Effector memory CD4-positive, alpha-beta T cell (primary cell): ENCODE data around the gene KCTD15.

ENCODE experiments used
- DNase-seq, 3 donors: peaks; one replicate each; pipeline ENCODE4 v3.0.0-alpha.2; 2020
- H3K27ac ChIP-seq: 2 replicates; pipeline ENCODE4 v1.7.0; 2013; ENCODE audit warnings: mild to moderate bottlenecking, low read length, moderate library complexity; ENCODE audit not compliant: insufficient read depth, poor library complexity, severe bottlenecking
- H3K27me3 ChIP-seq: replicated peaks from 2 replicates; pipeline ENCODE4 v1.7.0; 2013; ENCODE audit warnings: mild to moderate bottlenecking, low read length; ENCODE audit not compliant: insufficient read depth, control insufficient read depth, poor library complexity, severe bottlenecking
- H3K36me3 ChIP-seq: 2 replicates; pipeline ENCODE4 v1.7.0; 2013; ENCODE audit warnings: mild to moderate bottlenecking, low read length, moderate library complexity; ENCODE audit not compliant: control insufficient read depth, insufficient read depth
- H3K4me1 ChIP-seq: 2 replicates; pipeline ENCODE4 v1.7.0; 2013; ENCODE audit warnings: low read length, mild to moderate bottlenecking; ENCODE audit not compliant: control insufficient read depth, insufficient read depth, poor library complexity, severe bottlenecking
- H3K4me3 ChIP-seq: 2 replicates; pipeline ENCODE4 v1.7.0; 2013; ENCODE audit warnings: low read length, low read depth, mild to moderate bottlenecking; ENCODE audit not compliant: insufficient read depth, poor library complexity, severe bottlenecking
- H3K9me3 ChIP-seq: 2 replicates; pipeline ENCODE4 v1.7.0; 2013; ENCODE audit warnings: mild to moderate bottlenecking, low read length, moderate library complexity; ENCODE audit not compliant: control insufficient read depth

KCTD15 gene

GRCh38 chr19:33841685-33842084 lies 45.0 kb downstream of the KCTD15 start:
- H3K27me3 ChIP-seq = no peaks in the 10 kb centered on the region
- no peak for DNase-seq

GRCh38 chr19:33844478-33844877 lies 47.8 kb downstream of the KCTD15 start:
- no peaks in the 10 kb centered on the region for H3K4me1 ChIP-seq
- H3K27ac ChIP-seq = no peak overlapping the region
- no peak for DNase-seq
- H3K27me3 ChIP-seq = no peaks in the 10 kb centered on the region
- H3K9me3 ChIP-seq = no peaks in the 10 kb centered on the region
- H3K4me3 ChIP-seq = no peak overlapping the region
- H3K36me3 ChIP-seq = no peaks in the 10 kb centered on the region

More at GRCh38 chr19:33841685-33842084, 45.0 kb downstream of the KCTD15 start:
- H3K9me3 ChIP-seq = no peaks in the 10 kb centered on the region
- H3K4me3 ChIP-seq = no peak overlapping the region
- no peaks in the 10 kb centered on the region for H3K36me3 ChIP-seq
- H3K27ac ChIP-seq = no peak overlapping the region
- H3K4me1 ChIP-seq = no peaks in the 10 kb centered on the region

DNA sequence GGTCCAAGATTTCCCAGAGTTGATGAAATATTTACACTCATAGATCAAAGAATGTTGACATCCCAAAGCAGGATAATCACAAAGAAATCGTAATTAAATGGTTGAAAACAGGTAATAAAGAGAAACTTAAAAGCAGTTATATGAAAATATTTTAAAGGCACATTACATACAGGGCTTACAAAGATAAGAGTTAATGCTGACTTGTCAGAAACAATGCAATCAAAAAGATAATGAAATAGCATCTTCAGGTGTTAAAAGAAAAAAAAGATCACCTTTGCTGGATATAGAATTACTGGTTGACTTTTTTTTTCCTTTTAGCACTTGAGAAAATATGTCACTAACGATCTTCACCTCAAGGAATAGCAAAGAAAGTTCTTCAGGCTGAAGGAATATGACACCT lies 48.8 kb downstream of the KCTD15 start:
- Histone ChIP-seq H3K9me3 (no peaks in the 10 kb centered on the region), H3K4me3 (no peak overlapping the region), H3K36me3 (no peaks in the 10 kb centered on the region), H3K27ac (no peak overlapping the region), H3K4me1 (no peaks in the 10 kb centered on the region), H3K27me3 (no peaks in the 10 kb centered on the region)
- DNase-seq = no peak

DNA sequence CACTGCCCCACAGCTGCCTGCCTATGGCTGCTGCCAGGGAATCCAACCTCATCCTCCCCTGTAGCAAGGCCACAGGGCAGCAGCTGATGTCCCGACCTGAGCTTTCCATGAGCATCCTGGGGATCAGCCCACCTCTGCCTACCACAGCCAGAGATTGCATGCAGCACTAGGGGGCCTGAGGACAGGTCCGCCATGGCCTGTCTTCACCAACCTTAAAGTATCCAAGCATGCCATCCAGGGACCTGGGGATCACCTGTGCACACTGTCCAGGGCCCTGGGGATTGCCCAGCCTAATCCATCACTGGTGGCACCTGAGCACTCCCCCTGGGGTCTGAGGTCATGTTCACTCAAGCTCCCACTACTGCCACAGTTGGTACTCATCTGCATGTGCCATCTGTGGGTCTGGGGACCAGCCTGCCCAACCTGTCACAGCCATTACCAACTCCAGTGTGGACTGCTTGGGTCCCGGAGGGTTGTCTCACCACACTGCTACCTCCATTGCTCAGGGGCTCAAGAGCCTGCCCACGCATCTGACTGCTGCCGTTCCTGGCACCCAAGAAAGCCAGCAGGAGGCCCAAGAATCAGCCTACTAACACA lies 53.0 kb downstream of the KCTD15 start:
- no peaks in the 10 kb centered on the region for H3K9me3 ChIP-seq
- H3K36me3 ChIP-seq = no peaks in the 10 kb centered on the region
- no peaks in the 10 kb centered on the region for H3K4me1 ChIP-seq
- no peak for DNase-seq
- no peak overlapping the region for H3K27ac ChIP-seq
- H3K4me3 ChIP-seq = no peak overlapping the region
- no peaks in the 10 kb centered on the region for H3K27me3 ChIP-seq

DNA sequence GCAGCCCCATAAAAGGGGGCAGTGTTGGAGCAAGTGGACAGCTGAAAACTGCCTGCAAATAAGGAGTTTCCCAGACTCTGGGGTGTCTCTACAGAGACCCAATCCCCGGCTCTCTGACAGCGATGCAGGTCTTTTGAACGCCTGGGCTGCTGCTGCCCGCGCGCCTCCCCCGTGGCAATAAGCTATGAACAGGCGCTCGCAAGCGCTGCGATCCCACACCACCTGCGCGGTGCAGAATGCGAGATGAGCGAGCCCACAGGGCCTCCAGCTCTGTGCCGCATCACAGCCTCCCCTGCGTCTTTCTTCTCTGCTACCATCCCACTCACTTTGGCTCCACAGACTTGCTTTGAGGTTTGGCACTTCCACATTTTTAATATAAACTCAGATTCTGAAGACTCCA lies 62.3 kb downstream of the KCTD15 start:
- Histone ChIP-seq H3K27me3 (no peaks in the 10 kb centered on the region), H3K36me3 (no peaks in the 10 kb centered on the region), H3K9me3 (no peaks in the 10 kb centered on the region), H3K27ac (no peak overlapping the region), H3K4me3 (no peak overlapping the region), H3K4me1 (no peaks in the 10 kb centered on the region)
- no peak for DNase-seq

DNA sequence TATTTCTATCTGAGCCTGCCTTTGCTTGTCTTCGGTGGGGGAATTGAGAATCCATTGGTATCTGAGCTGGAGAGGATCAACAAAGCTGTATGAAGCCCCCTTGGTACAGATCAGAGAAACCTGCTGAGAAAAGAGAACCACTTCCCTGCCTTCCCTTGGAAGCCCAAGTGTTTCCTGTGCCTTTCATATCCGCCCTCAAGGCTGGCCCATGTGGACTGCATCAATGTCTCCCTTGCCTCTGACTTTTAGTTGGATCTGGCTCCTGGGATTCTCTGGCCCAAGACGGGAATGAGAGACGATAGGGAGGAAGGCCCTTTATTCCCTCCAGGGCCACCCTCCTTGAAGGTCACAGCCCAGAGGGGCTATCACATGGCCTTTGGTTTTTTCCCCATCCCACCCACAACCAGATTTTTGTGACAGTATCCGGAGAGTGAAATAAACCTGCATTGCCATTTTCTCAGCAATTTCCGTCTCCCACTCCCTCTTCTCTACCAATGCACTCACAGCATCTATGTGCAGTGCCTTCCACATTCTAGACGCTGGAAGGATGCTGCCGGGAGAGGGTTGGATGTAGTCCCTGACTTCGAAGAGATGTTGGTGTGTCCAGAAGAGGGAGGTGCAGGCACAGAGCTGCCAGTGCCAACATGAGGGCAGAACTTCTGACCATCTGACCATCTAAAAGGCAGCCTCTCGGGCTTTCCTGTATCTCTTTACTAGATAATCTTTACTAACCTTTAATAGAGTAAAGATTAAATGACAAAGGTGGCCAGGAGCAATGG lies 63.8 kb downstream of the KCTD15 start:
- Histone ChIP-seq H3K27ac (no peak overlapping the region), H3K27me3 (no peaks in the 10 kb centered on the region), H3K36me3 (no peaks in the 10 kb centered on the region), H3K9me3 (no peaks in the 10 kb centered on the region), H3K4me1 (no peaks in the 10 kb centered on the region), H3K4me3 (no peak overlapping the region)
- DNase-seq = no peak

DNA sequence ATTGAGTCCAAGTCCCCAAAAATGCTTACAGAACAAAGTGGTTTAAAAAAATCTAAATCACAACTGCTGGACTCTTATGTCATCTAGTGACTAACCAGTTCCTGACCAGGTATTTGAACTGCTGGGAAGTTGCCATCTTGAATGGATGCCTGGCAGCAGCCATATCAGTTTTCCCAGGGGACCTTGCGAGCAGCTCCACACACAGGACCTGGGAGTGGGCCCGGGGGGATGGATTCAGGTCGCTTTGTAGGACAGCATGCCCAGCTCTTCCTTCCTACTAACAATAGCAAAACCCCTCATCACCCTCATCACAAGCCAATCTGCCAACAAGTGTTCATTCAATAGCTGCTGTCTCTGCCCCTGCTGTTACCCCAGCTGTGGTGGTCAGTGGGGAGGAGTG lies 65.3 kb downstream of the KCTD15 start:
- H3K36me3 ChIP-seq = no peaks in the 10 kb centered on the region
- H3K4me3 ChIP-seq = no peak overlapping the region
- no peaks in the 10 kb centered on the region for H3K27me3 ChIP-seq
- no peaks in the 10 kb centered on the region for H3K9me3 ChIP-seq
- H3K4me1 ChIP-seq = no peaks in the 10 kb centered on the region
- DNase-seq = no peak
- no peak overlapping the region for H3K27ac ChIP-seq

DNA sequence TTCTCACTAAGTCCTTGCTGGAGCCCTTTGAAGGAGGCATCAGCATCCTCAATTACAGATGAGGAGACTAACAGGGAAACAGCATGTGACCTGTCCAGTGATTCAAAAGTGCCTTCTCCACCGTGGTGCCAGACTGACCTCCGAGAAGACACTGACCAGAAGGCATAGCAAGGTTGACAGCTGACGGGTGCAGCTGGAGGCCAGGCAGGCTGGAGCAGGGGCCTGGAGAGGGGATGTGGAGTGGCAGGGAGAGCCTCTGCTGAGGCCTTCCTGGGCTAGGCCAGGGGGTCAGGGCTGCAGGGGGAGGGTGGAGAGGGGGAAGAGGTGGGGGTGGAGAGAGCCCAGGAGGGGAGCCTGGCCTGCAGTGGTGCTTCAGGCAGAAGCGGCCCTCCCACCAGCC lies 66.3 kb downstream of the KCTD15 start:
- Histone ChIP-seq H3K4me1 (no peaks in the 10 kb centered on the region), H3K4me3 (no peak overlapping the region), H3K27ac (no peak overlapping the region), H3K36me3 (no peaks in the 10 kb centered on the region), H3K27me3 (no peaks in the 10 kb centered on the region), H3K9me3 (no peaks in the 10 kb centered on the region)
- no peak for DNase-seq

GRCh38 chr19:33863436-33863835 lies 66.8 kb downstream of the KCTD15 start:
- no peak overlapping the region for H3K27ac ChIP-seq
- H3K4me3 ChIP-seq = no peak overlapping the region
- H3K36me3 ChIP-seq = no peaks in the 10 kb centered on the region
- H3K9me3 ChIP-seq = no peaks in the 10 kb centered on the region
- DNase-seq = no peak
- no peaks in the 10 kb centered on the region for H3K27me3 ChIP-seq
- H3K4me1 ChIP-seq = no peaks in the 10 kb centered on the region

- H3K36me3 ChIP-seq = no peaks in the 10 kb centered on the region
- no peak for DNase-seq
- H3K27ac ChIP-seq = no peak overlapping the region
- H3K4me1 ChIP-seq = no peaks in the 10 kb centered on the region
- H3K27me3 ChIP-seq = no peaks in the 10 kb centered on the region
- no peaks in the 10 kb centered on the region for H3K9me3 ChIP-seq
- no peak overlapping the region for H3K4me3 ChIP-seq
These were observed 67.7 kb downstream of the KCTD15 start for GRCh38 chr19:33864311-33864850.
